ENCODE measurements around the gene MED29. TPM values are rescaled to one million over a fixed set of nuclear protein-coding genes. Genes with fewer than 3 reads are reported as not detected.

MED29 gene
- total RNA-seq, 1 experiment from 2014 or later = 17.0 TPM

DNA sequence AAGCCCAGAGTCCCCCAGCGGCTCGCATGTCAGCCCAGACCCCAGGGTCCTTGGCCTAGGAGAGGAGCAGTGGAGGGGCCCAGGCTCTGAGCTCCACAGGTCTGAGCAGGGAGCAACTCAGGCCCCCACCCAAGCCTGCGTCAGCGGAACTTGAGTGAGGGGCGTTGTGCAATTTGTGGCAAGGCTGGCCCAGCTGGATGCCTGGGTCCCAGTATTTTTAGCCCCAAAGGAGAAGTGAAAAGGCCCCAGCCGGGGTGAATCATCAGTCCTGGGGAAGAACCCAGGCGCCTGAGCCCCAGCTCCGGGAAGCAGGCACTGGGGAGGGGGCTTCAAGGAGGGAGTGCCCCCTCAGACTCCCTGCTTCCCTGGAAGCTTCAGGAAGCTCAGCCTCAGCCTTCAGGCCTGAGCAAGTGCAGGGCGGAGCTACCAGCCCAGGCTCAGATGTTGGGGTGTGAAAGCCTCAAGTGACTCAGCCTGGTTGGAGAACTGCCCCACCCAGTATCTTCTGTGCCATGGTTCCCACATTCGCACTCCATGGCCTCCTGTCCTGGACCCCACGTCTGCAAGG, 7.2 kb downstream of the MED29 start:
- H3K9ac ChIP-seq (ENCODE audit: low read length) = peak overlapping the region; percentile 52
- TF ChIP-seq EZH2phosphoT487 (IDR thresholded peaks at IDR 0.05; ENCODE audit: borderline replicate concordance, low read length) (no peak), CTCF (conservative IDR thresholded peaks at IDR 0.05; ENCODE audit: low read depth, low read length) (no peak), EZH2 (IDR thresholded peaks at IDR 0.05; ENCODE audit: low read length, unreplicated experiment) (no peak)
- no peak overlapping the region for H2AFZ ChIP-seq (ENCODE audit: low read length)
- POLR2A ChIA-PET (ENCODE audit: unreplicated experiment) = interaction anchor here (0.6 to 1.1 kb wide), 3 partner anchors 9 to 56 kb away, joined by 3 to 5 read pairs (median 4); partner anchors contain the start of genes RPS16 and SAMD4B
- peak overlapping the region; percentile 57 for H3K4me2 ChIP-seq (ENCODE audit: low read length)
- ATAC-seq (no peak), DNase-seq (peak; percentile 42)
- H3K27ac ChIP-seq (ENCODE audit: low read length) = peak overlapping the region; percentile 68
- H3K9me3 ChIP-seq (ENCODE audit: low read length) = no peaks in the 10 kb centered on the region
- no peaks in the 10 kb centered on the region for H3K79me2 ChIP-seq (ENCODE audit: low read length)
- BruUV-seq (replicated peaks) = TSS peak; percentile 11
- CTCF ChIA-PET = interaction anchor here (0.6 kb wide), 1 partner anchor 43 kb away, joined by 13 read pairs; no protein-coding TSS in a partner anchor
- intact Hi-C loops (cut with micrococcal nuclease) = no loop called here
- no peak overlapping the region for H3K4me3 ChIP-seq (ENCODE audit: low read length)
- H3F3A ChIP-seq (ENCODE audit: low read length, unreplicated experiment) = no peaks in the 10 kb centered on the region
- no peaks in the 10 kb centered on the region for H3K36me3 ChIP-seq (ENCODE audit: low read depth, low read length)
- H3K4me1 ChIP-seq (ENCODE audit: insufficient read depth, low read length) = peaks cover 38% of the 10 kb centered on the region
- no peaks in the 10 kb centered on the region for H3K9me2 ChIP-seq (replicated peaks; ENCODE audit: low read length)
- H3K27me3 ChIP-seq (ENCODE audit: low read length) = no peaks in the 10 kb centered on the region
- H4K20me1 ChIP-seq (ENCODE audit: low read length) = no peaks in the 10 kb centered on the region

GRCh38 chr19:39399668-39400050, 8.5 kb downstream of the MED29 start:
- Histone ChIP-seq H3K4me1 (ENCODE audit: insufficient read depth, low read length) (peaks cover 42% of the 10 kb centered on the region), H3K4me3 (ENCODE audit: low read length) (no peak overlapping the region), H3K9ac (ENCODE audit: low read length) (no peak overlapping the region), H3F3A (ENCODE audit: low read length, unreplicated experiment) (no peaks in the 10 kb centered on the region), H2AFZ (ENCODE audit: low read length) (no peak overlapping the region), H3K27ac (ENCODE audit: low read length) (no peak overlapping the region), H3K79me2 (ENCODE audit: low read length) (no peaks in the 10 kb centered on the region), H3K9me2 (replicated peaks; ENCODE audit: low read length) (no peaks in the 10 kb centered on the region), H3K27me3 (ENCODE audit: low read length) (no peaks in the 10 kb centered on the region), H4K20me1 (ENCODE audit: low read length) (no peaks in the 10 kb centered on the region), H3K36me3 (ENCODE audit: low read depth, low read length) (no peaks in the 10 kb centered on the region), H3K9me3 (ENCODE audit: low read length) (no peaks in the 10 kb centered on the region), H3K4me2 (ENCODE audit: low read length) (no peak overlapping the region)
- no peak for TF ChIP-seq EZH2phosphoT487 (IDR thresholded peaks at IDR 0.05; ENCODE audit: borderline replicate concordance, low read length)
- TF ChIP-seq EZH2 (IDR thresholded peaks at IDR 0.05; ENCODE audit: low read length, unreplicated experiment) = no peak
- no peak for TF ChIP-seq CTCF (conservative IDR thresholded peaks at IDR 0.05; ENCODE audit: low read depth, low read length)
- ATAC-seq = no peak
- intact Hi-C loops (cut with micrococcal nuclease) = no loop called here
- no TSS peak for BruUV-seq (replicated peaks)
- CTCF ChIA-PET = no interaction called here
- POLR2A ChIA-PET (ENCODE audit: unreplicated experiment) = no interaction called here
- DNase-seq = no peak

DNA sequence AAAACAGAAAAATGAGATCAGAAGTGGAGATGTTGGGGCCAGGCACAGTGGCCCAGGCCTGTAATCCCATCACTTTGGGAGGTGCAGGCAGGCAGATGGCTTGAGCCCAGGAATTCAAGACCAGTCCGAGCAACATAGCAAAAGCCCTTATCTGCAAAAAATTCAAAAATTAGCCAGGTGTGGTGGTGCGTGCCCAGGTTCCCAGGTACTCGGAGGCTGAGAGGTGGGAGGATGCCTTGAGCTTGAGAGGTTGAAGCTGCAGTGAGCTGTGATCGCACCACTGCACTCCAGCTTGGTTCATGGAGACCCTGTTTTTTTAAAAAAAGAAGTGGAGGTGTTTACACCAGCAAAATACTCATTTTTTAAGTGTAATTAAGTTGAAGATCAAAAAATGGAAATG, 8.9 kb downstream of the MED29 start:
- TF ChIP-seq CTCF (conservative IDR thresholded peaks at IDR 0.05; ENCODE audit: low read depth, low read length) (no peak), EZH2phosphoT487 (IDR thresholded peaks at IDR 0.05; ENCODE audit: borderline replicate concordance, low read length) (no peak), EZH2 (IDR thresholded peaks at IDR 0.05; ENCODE audit: low read length, unreplicated experiment) (no peak)
- no peaks in the 10 kb centered on the region for H3K79me2 ChIP-seq (ENCODE audit: low read length)
- H3K4me2 ChIP-seq (ENCODE audit: low read length) = no peak overlapping the region
- intact Hi-C loops (cut with micrococcal nuclease) = no loop called here
- no peaks in the 10 kb centered on the region for H3K36me3 ChIP-seq (ENCODE audit: low read depth, low read length)
- H3K4me3 ChIP-seq (ENCODE audit: low read length) = no peak overlapping the region
- no peaks in the 10 kb centered on the region for H3K9me3 ChIP-seq (ENCODE audit: low read length)
- no peak for ATAC-seq
- no peak for DNase-seq
- CTCF ChIA-PET = no interaction called here
- no peak overlapping the region for H2AFZ ChIP-seq (ENCODE audit: low read length)
- H3K4me1 ChIP-seq (ENCODE audit: insufficient read depth, low read length) = peaks cover 42% of the 10 kb centered on the region
- no peaks in the 10 kb centered on the region for H3K9me2 ChIP-seq (replicated peaks; ENCODE audit: low read length)
- no peaks in the 10 kb centered on the region for H4K20me1 ChIP-seq (ENCODE audit: low read length)
- no peaks in the 10 kb centered on the region for H3F3A ChIP-seq (ENCODE audit: low read length, unreplicated experiment)
- H3K9ac ChIP-seq (ENCODE audit: low read length) = no peak overlapping the region
- POLR2A ChIA-PET (ENCODE audit: unreplicated experiment) = no interaction called here
- no TSS peak for BruUV-seq (replicated peaks)
- no peaks in the 10 kb centered on the region for H3K27me3 ChIP-seq (ENCODE audit: low read length)
- H3K27ac ChIP-seq (ENCODE audit: low read length) = no peak overlapping the region

Data from PC-3 (cell line).